H1 (cell line): Measurements from ENCODE around the gene OR1D2. TPM values are rescaled to one million over a fixed set of nuclear protein-coding genes. Genes with fewer than 3 reads are reported as not detected.
"Not testable (repeated sequence)": the region's sequence is repeated elsewhere in the genome, so short reads cannot be mapped to it uniquely, and the experiment has no call there.

Experiments used
- CTCF ChIA-PET: fragments of 300-600 bp; sonication (Branson Sonifier 250); formaldehyde crosslinking; loops from one replicate; lab custom pipeline; 2021; ENCODE audit not compliant: partially characterized antibody; lab: Charles Lee
- POLR2A ChIA-PET: fragments of 300-600 bp; sonication (Branson Sonifier 250); formaldehyde crosslinking; loops from one replicate; lab custom pipeline; 2021; ENCODE audit warnings: inconsistent platforms; ENCODE audit not compliant: partially characterized antibody; lab: Charles Lee
- DNase-seq, 2 experiments: peaks; one replicate each; pipeline versions ENCODE4 v3.0.0 to v3.0.0-alpha.2; 2010 to 2022; ENCODE audit warnings: low spot score in 2 of 2, low read depth in 1 of 2, mixed read lengths in 1 of 2
- FAIRE-seq: peaks from 2 replicates; lab custom pipeline; 2011; peaks lifted over from hg19 to GRCh38; lab: Jason Lieb, UNC
- H2AFZ ChIP-seq: 2 replicates; pipeline ENCODE4 v1.8.1; 2012; ENCODE audit warnings: low read length, inconsistent platforms
- H2AK5ac ChIP-seq: 2 replicates; pipeline ENCODE4 v1.6.1; 2013; ENCODE audit warnings: low read depth, low read length
- H2BK120ac ChIP-seq: replicated peaks from 2 replicates; pipeline ENCODE3; 2013; ENCODE audit warnings: low read depth, low read length, inconsistent platforms
- H2BK12ac ChIP-seq: 2 replicates; pipeline ENCODE4 v1.6.1; 2013; ENCODE audit warnings: low read depth, low read length
- H2BK15ac ChIP-seq: 2 replicates; pipeline ENCODE4 v1.6.1; 2013; ENCODE audit warnings: low read length
- H2BK20ac ChIP-seq: 2 replicates; pipeline ENCODE4 v1.6.1; 2013; ENCODE audit warnings: low read length
- H2BK5ac ChIP-seq: 2 replicates; pipeline ENCODE4 v1.6.1; 2013; ENCODE audit warnings: low read depth, low read length
- H3K14ac ChIP-seq: 2 replicates; pipeline ENCODE4 v1.6.1; 2013; ENCODE audit warnings: inconsistent platforms; ENCODE audit not compliant: insufficient read length
- H3K18ac ChIP-seq: 2 replicates; pipeline ENCODE4 v1.6.1; 2013; ENCODE audit warnings: low read length; ENCODE audit errors: extremely low read depth
- H3K23ac ChIP-seq: 2 replicates; pipeline ENCODE4 v1.6.1; 2013; ENCODE audit warnings: inconsistent platforms; ENCODE audit not compliant: insufficient read length
- H3K23me2 ChIP-seq: 2 replicates; pipeline ENCODE4 v1.6.1; 2013; ENCODE audit warnings: low read depth, low read length
- H3K27ac ChIP-seq: 2 replicates; pipeline ENCODE4 v1.6.1; 2011; ENCODE audit warnings: low read depth, low read length, inconsistent platforms
- H3K27me3 ChIP-seq, 4 experiments: replicated peaks in 1 of 4; 1 replicate in 1 of 4; 2 replicates in 3 of 4; pipeline versions ENCODE4 v1.6.1 to v1.8.1; 2011 to 2013; ENCODE audit warnings: low read length in 3 of 4, mild to moderate bottlenecking in 3 of 4, inconsistent platforms in 2 of 4, mixed read lengths in 2 of 4, moderate library complexity in 1 of 4; ENCODE audit not compliant: control insufficient read depth in 3 of 4, insufficient read depth in 3 of 4; ENCODE audit errors: extremely low read depth in 1 of 4
- H3K36me3 ChIP-seq, 4 experiments: 2 replicates each; pipeline versions ENCODE4 v1.6.1 to v1.8.1; 2011 to 2013; ENCODE audit warnings: mild to moderate bottlenecking in 4 of 4, low read length in 3 of 4, moderate library complexity in 2 of 4, control low read depth in 1 of 4, inconsistent platforms in 1 of 4; ENCODE audit not compliant: insufficient read depth in 4 of 4, control insufficient read depth in 2 of 4
- H3K4ac ChIP-seq: replicated peaks from 2 replicates; pipeline ENCODE3; 2013; ENCODE audit warnings: low read length, low read depth, mixed read lengths, inconsistent platforms; ENCODE audit not compliant: insufficient read length
- H3K4me1 ChIP-seq, 4 experiments: replicated peaks in 1 of 4; 1 replicate in 1 of 4; 2 replicates in 3 of 4; pipeline versions ENCODE4 v1.6.1 to v1.8.1; 2011 to 2013; ENCODE audit warnings: low read length in 3 of 4, inconsistent platforms in 2 of 4, mixed read lengths in 1 of 4; ENCODE audit not compliant: insufficient read depth in 4 of 4, control insufficient read depth in 3 of 4
- H3K4me2 ChIP-seq, 2 experiments: 2 replicates each; pipeline versions ENCODE4 v1.6.1 to v1.8.1; 2011 to 2013; ENCODE audit warnings: low read depth in 2 of 2, low read length in 2 of 2, control low read depth in 1 of 2, inconsistent platforms in 1 of 2, mild to moderate bottlenecking in 1 of 2; ENCODE audit not compliant: insufficient read depth in 1 of 2
- H3K4me3 ChIP-seq, 4 experiments: fragments of 200-600, 300-600 bp in 1 of 4; sonication (generic), shearing (Covaris generic), sonication (Bioruptor Twin) in 1 of 4; 2 replicates each; pipeline versions ENCODE4 v1.5.1 to v1.8.1; 2011 to 2016; ENCODE audit warnings: low read length in 4 of 4, low read depth in 3 of 4, control low read depth in 2 of 4, inconsistent platforms in 2 of 4, mild to moderate bottlenecking in 2 of 4, mixed read lengths in 1 of 4, moderate library complexity in 1 of 4; ENCODE audit not compliant: insufficient read depth in 2 of 4; ENCODE audit errors: extremely low read depth in 1 of 4
- H3K56ac ChIP-seq: replicated peaks from 2 replicates; pipeline ENCODE3; 2013; ENCODE audit warnings: low read depth, mild to moderate bottlenecking, mixed read lengths, low read length, inconsistent platforms; ENCODE audit not compliant: insufficient read length
- H3K79me1 ChIP-seq: 2 replicates; pipeline ENCODE4 v1.6.1; 2013; ENCODE audit warnings: low read depth, low read length, control low read depth
- H3K79me2 ChIP-seq, 2 experiments: 2 replicates each; pipeline versions ENCODE4 v1.6.1 to v1.8.1; 2012 to 2013; ENCODE audit warnings: low read length in 2 of 2, mild to moderate bottlenecking in 2 of 2, inconsistent platforms in 1 of 2; ENCODE audit not compliant: insufficient read depth in 2 of 2, control insufficient read depth in 1 of 2
- H3K9ac ChIP-seq, 4 experiments: replicated peaks in 1 of 4; 1 replicate in 1 of 4; 2 replicates in 3 of 4; pipeline versions ENCODE4 v1.6.1 to v1.8.1; 2011 to 2013; ENCODE audit warnings: low read depth in 3 of 4, low read length in 3 of 4, control low read depth in 2 of 4, mild to moderate bottlenecking in 2 of 4, moderate library complexity in 2 of 4, inconsistent platforms in 1 of 4; ENCODE audit errors: extremely low read depth in 1 of 4
- H3K9me3 ChIP-seq, 2 experiments: 2 replicates each; pipeline versions ENCODE4 v1.6.1 to v1.8.1; 2012 to 2013; ENCODE audit warnings: mild to moderate bottlenecking in 2 of 2, moderate library complexity in 2 of 2, control low read depth in 1 of 2, inconsistent platforms in 1 of 2, low read depth in 1 of 2, low read length in 1 of 2, mixed read lengths in 1 of 2; ENCODE audit not compliant: insufficient read depth in 2 of 2
- H4K20me1 ChIP-seq, 2 experiments: replicated peaks in 1 of 2; 2 replicates each; pipeline versions ENCODE3 to v1.8.1; 2011 to 2013; ENCODE audit warnings: inconsistent platforms in 2 of 2, low read length in 2 of 2, mild to moderate bottlenecking in 1 of 2; ENCODE audit not compliant: insufficient read depth in 2 of 2, control insufficient read depth in 1 of 2
- H4K5ac ChIP-seq: 2 replicates; pipeline ENCODE4 v1.6.1; 2013; ENCODE audit warnings: low read length, low read depth, mixed read lengths, inconsistent platforms; ENCODE audit not compliant: insufficient read length
- H4K8ac ChIP-seq: 2 replicates; pipeline ENCODE4 v1.8.0; 2013; ENCODE audit warnings: mild to moderate bottlenecking, moderate library complexity, low read length, inconsistent platforms; ENCODE audit not compliant: insufficient read depth; ENCODE audit errors: extremely low read depth
- H4K91ac ChIP-seq: replicated peaks from 2 replicates; pipeline ENCODE3; 2013; ENCODE audit warnings: low read length, mixed read lengths, inconsistent platforms; ENCODE audit not compliant: insufficient read length
- WGBS, 2 experiments: shearing (Covaris generic) in 1 of 2; methylation state at CpG; one replicate each; pipeline versions ENCODE4 v1.1.6 to v1.1.7; 2013 to 2015; ENCODE audit warnings: low lambda C conversion rate in 2 of 2, mixed read lengths in 2 of 2, inconsistent platforms in 1 of 2, low coverage in 1 of 2, missing lambda C conversion rate in 1 of 2; ENCODE audit not compliant: insufficient replicate concordance in 2 of 2, insufficient coverage in 1 of 2, insufficient read length in 1 of 2; ENCODE audit errors: extremely low coverage in 1 of 2, missing lambda C conversion rate in 1 of 2; 5-methylcytosine and 5-hydroxymethylcytosine counted together
- polyA plus RNA-seq, 7 experiments: library from polyadenylated mRNA; depleted of rRNA in 3 of 7; stranded (reverse) in 5 of 7; unstranded in 2 of 7; fragments of >200 nt in 5 of 7; fragments of 200-250 nt in 2 of 7; gene quantifications; 1 replicate in 5 of 7; 2 replicates in 1 of 7; 4 replicates in 1 of 7; pipeline versions ENCODE4 v1.2.1 to v1.2.3, GENCODE V29; 2011 to 2013; ENCODE audit warnings: missing spikeins in 2 of 7, mixed read lengths in 2 of 7
- total RNA-seq: library from RNA; stranded (reverse); fragmentation: NEBNext Ultra II Directional; extraction: Animal tissue kit (Norgen Biotek cat#: 25700); gene quantifications from 2 replicates; pipeline ENCODE4 v1.2.1, GENCODE V29; 2021

The OR1D2 gene
- total and polyA plus RNA-seq, 2 of the 8 experiments (the other 6 are each of a cell fraction or from before 2014, with no cell fraction given): not detected

DNA sequence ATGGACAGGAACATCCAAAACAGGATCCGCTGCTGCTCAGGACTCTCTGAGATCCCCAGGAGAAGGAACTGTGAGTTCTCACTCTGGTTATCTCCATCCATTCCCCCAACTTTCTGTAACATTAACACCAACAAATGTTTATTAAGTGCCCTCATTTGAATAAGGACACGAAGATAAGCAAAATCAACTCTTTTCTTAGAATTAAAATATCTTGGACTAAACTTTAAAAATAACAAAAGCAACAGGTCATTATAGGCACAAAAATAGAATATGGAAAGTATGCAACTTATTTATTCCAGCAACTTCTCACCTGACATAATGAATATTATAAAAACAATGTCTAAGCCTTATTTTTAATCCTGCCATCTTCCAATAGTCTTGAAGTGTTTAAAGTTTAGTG lies 40.7 kb downstream of the OR1D2 start, which contains the start of gene OR1D5:
Gene OR1D5 (minus strand): TSS at position 101 of the 400 bp plus-strand sequence. CDS start 0 bp downstream, at position 101.
- H2AK5ac ChIP-seq, POLR2A ChIA-PET, FAIRE-seq: not testable (repeated sequence)

GRCh38 chr17:3062824-3063377 lies 41.3 kb downstream of the OR1D2 start:
- H2BK120ac ChIP-seq, H3K4me1 ChIP-seq, CTCF ChIA-PET, DNase-seq, H2AFZ ChIP-seq, H3K14ac ChIP-seq, H4K20me1 ChIP-seq, H4K5ac ChIP-seq, H3K4ac ChIP-seq, POLR2A ChIA-PET, H3K18ac ChIP-seq, H3K27me3 ChIP-seq, H3K9ac ChIP-seq, H2BK12ac ChIP-seq, FAIRE-seq, H2BK20ac ChIP-seq, H3K9me3 ChIP-seq, H2AK5ac ChIP-seq, H3K23me2 ChIP-seq, H3K79me2 ChIP-seq, H3K27ac ChIP-seq, H3K36me3 ChIP-seq, H2BK5ac ChIP-seq, H3K56ac ChIP-seq, H3K79me1 ChIP-seq, H4K8ac ChIP-seq, H2BK15ac ChIP-seq, H3K4me2 ChIP-seq, H4K91ac ChIP-seq, H3K4me3 ChIP-seq, H3K23ac ChIP-seq: not testable (repeated sequence)
- WGBS, 2 experiments: 78% methylated on average over 7 of the region's 8 CpGs; no CpG with 5 or more reads in 1 of the 2 experiments

More for the DNA sequence above, 40.7 kb downstream of the OR1D2 start, which contains the start of gene OR1D5:
- H3K79me1 ChIP-seq, H2BK20ac ChIP-seq, H3K14ac ChIP-seq, H2BK12ac ChIP-seq, H3K4me1 ChIP-seq, H2BK15ac ChIP-seq, H4K91ac ChIP-seq, H3K23ac ChIP-seq, H3K4me3 ChIP-seq, H4K8ac ChIP-seq, H3K79me2 ChIP-seq, H3K56ac ChIP-seq, H3K27ac ChIP-seq, H2AFZ ChIP-seq, CTCF ChIA-PET, H3K36me3 ChIP-seq, H3K9ac ChIP-seq, H4K5ac ChIP-seq, H4K20me1 ChIP-seq, H2BK120ac ChIP-seq, H3K27me3 ChIP-seq, H3K18ac ChIP-seq, H3K23me2 ChIP-seq, H3K4me2 ChIP-seq, DNase-seq, H2BK5ac ChIP-seq, H3K4ac ChIP-seq, H3K9me3 ChIP-seq: not testable (repeated sequence)
- 44% methylated on average over 1 of the region's 2 CpGs; no CpG with 5 or more reads in 1 of the 2 experiments for WGBS, 2 experiments
